Right lobe of liver (tissue), 6 donors: ENCODE data around the gene PCYT1B. TPM values are rescaled to one million over a fixed set of nuclear protein-coding genes. Genes with fewer than 3 reads are reported as not detected.

Experiments used
- ATAC-seq, 4 donors: fragments of 200-7000 bp; cut with Tn5 transposase; one replicate each; pipeline ENCODE4 v1.9.1; 2020; ENCODE audit warnings: mild to moderate bottlenecking in 4 of 4, moderate library complexity in 4 of 4
- DNase-seq, 3 donors: peaks; one replicate each; pipeline ENCODE4 v3.0.0-alpha.2; 2020
- H3K27ac ChIP-seq, 3 donors: fragments of 200-600 bp; one replicate each; pipeline ENCODE4 v1.8.0; 2022
- H3K27me3 ChIP-seq, 2 donors: fragments of 200-600 bp; one replicate each; pipeline ENCODE4 v1.8.0; 2022
- H3K36me3 ChIP-seq, 4 donors: fragments of 200-600 bp; sonication (generic) in 1 of 4; one replicate each; pipeline versions ENCODE4 v1.5.1 to v1.8.0; 2017 to 2022; ENCODE audit warnings: control low read depth in 1 of 4
- H3K4me1 ChIP-seq, 4 donors: fragments of 200-600 bp; sonication (generic) in 1 of 4; one replicate each; pipeline versions ENCODE4 v1.5.1 to v1.8.0; 2017 to 2022; ENCODE audit warnings: control low read depth in 1 of 4
- H3K4me3 ChIP-seq, 3 donors: fragments of 200-600 bp; one replicate each; pipeline ENCODE4 v1.8.0; 2022
- H3K9me3 ChIP-seq, 4 donors: fragments of 200-600 bp; sonication (generic) in 1 of 4; one replicate each; pipeline versions ENCODE4 v1.5.1 to v1.8.0; 2017 to 2022; ENCODE audit warnings: control low read depth in 1 of 4
- CTCF ChIP-seq, 4 donors: fragments of 200-600 bp in 3 of 4; fragments of 450-650 bp in 1 of 4; IDR thresholded peaks; one replicate each; pipeline versions ENCODE4 v1.5.1 to v1.8.0; 2016 to 2022; ENCODE audit warnings: antibody characterized with exemption in 4 of 4, mild to moderate bottlenecking in 2 of 4
- POLR2A ChIP-seq: fragments of 450-650 bp; IDR thresholded peaks from one replicate; pipeline ENCODE4 v1.6.1; 2017; ENCODE audit warnings: antibody characterized with exemption, mild to moderate bottlenecking
- WGBS: methylation state at CpG from one replicate; pipeline ENCODE4 v1.1.6; 2018; ENCODE audit warnings: low coverage, low lambda C conversion rate; ENCODE audit not compliant: insufficient coverage; ENCODE audit errors: missing lambda C conversion rate; 5-methylcytosine and 5-hydroxymethylcytosine counted together
- intact Hi-C, 2 donors: fragments of 100-400 bp; cut with DNase I; formaldehyde crosslinking; loops; one replicate each; pipeline versions ENCODE4 v1.11.2 to v1.14.1; 2022
- total RNA-seq, 6 experiments: library from RNA; depleted of rRNA in 2 of 6; stranded (reverse); fragments of >200 nt in 2 of 6; fragmentation: NEBNext Ultra II Directional in 3 of 6; extraction: Animal tissue kit (Norgen Biotek cat#: 25700) in 3 of 6; gene quantifications; one replicate each; pipeline versions ENCODE4 v1.1.0 to v1.2.4, GENCODE V29; 2016 to 2023
- donor health status: DM: no; HTN: yes; CAD: no.
- donor health status: DM: no; HTN: no; CAD: no.
- donor health status: DM: no; HTN: no; CAD: no.
- donor health status: DM: no; HTN: yes; CAD: no.
- donor health status: DM: no; HTN: yes; CAD: no.

PCYT1B gene
- total RNA-seq, 6 experiments from 2014 or later, result 0.04 to 0.20 (median 0.08) TPM; not detected in 2

GRCh38 chrX:24673424-24673823, 26.3 kb upstream of the PCYT1B start:
- Histone ChIP-seq H3K4me1 (no peaks in the 10 kb centered on the region), H3K9me3 (no peaks in the 10 kb centered on the region), H3K36me3 (no peaks in the 10 kb centered on the region), H3K27ac (no peak overlapping the region), H3K27me3 (no peaks in the 10 kb centered on the region), H3K4me3 (no peak overlapping the region)
- intact Hi-C loops, result no loop called here
- no peak for TF ChIP-seq CTCF (IDR thresholded peaks at IDR 0.05)
- TF ChIP-seq POLR2A, result no peak
- WGBS, result 56% methylated on average over 2 of the region's 2 CpGs
- DNase-seq (no peak), ATAC-seq (no peak)

GRCh38 chrX:24672701-24673190, 25.6 kb upstream of the PCYT1B start:
- Histone ChIP-seq H3K4me1 (no peaks in the 10 kb centered on the region), H3K36me3 (no peaks in the 10 kb centered on the region), H3K9me3 (no peaks in the 10 kb centered on the region), H3K4me3 (no peak overlapping the region), H3K27ac (no peak overlapping the region), H3K27me3 (no peaks in the 10 kb centered on the region)
- no peak for ATAC-seq
- WGBS, result 54% methylated on average over 11 of the region's 11 CpGs
- intact Hi-C loops, result no loop called here
- DNase-seq, result no peak
- TF ChIP-seq POLR2A (no peak), CTCF (IDR thresholded peaks at IDR 0.05) (no peak)

GRCh38 chrX:24668111-24668510, 21.0 kb upstream of the PCYT1B start:
- Histone ChIP-seq H3K9me3 (no peaks in the 10 kb centered on the region), H3K27ac (no peak overlapping the region), H3K4me1 (no peaks in the 10 kb centered on the region), H3K36me3 (no peaks in the 10 kb centered on the region), H3K4me3 (no peak overlapping the region), H3K27me3 (no peaks in the 10 kb centered on the region)
- intact Hi-C loops, result no loop called here
- DNase-seq, result no peak
- ATAC-seq, result no peak
- no peak for TF ChIP-seq CTCF (IDR thresholded peaks at IDR 0.05)
- WGBS, result 33% methylated on average over 3 of the region's 3 CpGs

- no peak for ATAC-seq
- TF ChIP-seq CTCF (IDR thresholded peaks at IDR 0.05) (no peak), POLR2A (no peak)
- no peaks in the 10 kb centered on the region for H3K36me3 ChIP-seq
- no peaks in the 10 kb centered on the region for H3K9me3 ChIP-seq
- H3K4me3 ChIP-seq, result no peak overlapping the region
- H3K4me1 ChIP-seq, result no peaks in the 10 kb centered on the region
- no peak for DNase-seq
- WGBS, result no CpG with 5 or more reads among the region's 4 CpGs
- no peak overlapping the region for H3K27ac ChIP-seq
- intact Hi-C loops, result no loop called here
- no peaks in the 10 kb centered on the region for H3K27me3 ChIP-seq
Observed at GRCh38 chrX:24662352-24662751, 15.2 kb upstream of the PCYT1B start.

GRCh38 chrX:24661292-24661691, 14.1 kb upstream of the PCYT1B start:
- ATAC-seq, result no peak
- TF ChIP-seq POLR2A (no peak), CTCF (IDR thresholded peaks at IDR 0.05) (no peak)
- Histone ChIP-seq H3K9me3 (no peaks in the 10 kb centered on the region), H3K27me3 (no peaks in the 10 kb centered on the region), H3K4me1 (no peaks in the 10 kb centered on the region), H3K4me3 (no peak overlapping the region), H3K36me3 (no peaks in the 10 kb centered on the region), H3K27ac (no peak overlapping the region)
- no peak for DNase-seq
- intact Hi-C loops, result no loop called here
